HEK293 (cell line): ENCODE data around the gene DSC1.

Source experiments
- PRDM6 ChIP-seq: fragments of 450-650 bp; formaldehyde crosslinking; IDR thresholded peaks from 2 replicates; pipeline ENCODE4 v1.5.1; 2017; ENCODE audit warnings: missing biosample characterization, missing genetic modification characterization
- WT1 ChIP-seq: fragments of 450-650 bp; formaldehyde crosslinking; IDR thresholded peaks from 2 replicates; pipeline ENCODE4 v1.5.1; 2016; ENCODE audit warnings: missing biosample characterization, missing genetic modification characterization
- ZBTB7A ChIP-seq: fragments of 450-650 bp; formaldehyde crosslinking; IDR thresholded peaks from 2 replicates; pipeline ENCODE4 v1.5.1; 2016; ENCODE audit warnings: low read depth, missing biosample characterization, missing genetic modification characterization
- ZNF274 ChIP-seq, 2 experiments: fragments of 200-500 bp in 1 of 2; fragments of 450-650 bp in 1 of 2; sonication (Bioruptor generic) in 1 of 2; formaldehyde crosslinking in 1 of 2; IDR thresholded peaks; 2 replicates each; pipeline versions ENCODE4 v1.5.1 to v1.6.1; 2014 to 2016; ENCODE audit warnings: borderline replicate concordance in 1 of 2, inconsistent platforms in 1 of 2, low read length in 1 of 2, missing biosample characterization in 1 of 2, missing genetic modification characterization in 1 of 2
- ZNF501 ChIP-seq: fragments of 450-650 bp; formaldehyde crosslinking; IDR thresholded peaks from 2 replicates; pipeline ENCODE4 v1.5.1; 2016; ENCODE audit warnings: missing biosample characterization, missing genetic modification characterization
- ZNF560 ChIP-seq: fragments of 450-650 bp; formaldehyde crosslinking; IDR thresholded peaks from 2 replicates; pipeline ENCODE4 v1.5.1; 2017; ENCODE audit warnings: missing biosample characterization, missing genetic modification characterization, borderline replicate concordance
- ZXDB ChIP-seq: fragments of 450-650 bp; formaldehyde crosslinking; IDR thresholded peaks from 2 replicates; pipeline ENCODE4 v1.5.1; 2016; ENCODE audit warnings: missing biosample characterization, missing genetic modification characterization
- TF ChIP-seq, protein P1 (sequence below): fragments of 450-650 bp; formaldehyde crosslinking; IDR thresholded peaks from 2 replicates; pipeline ENCODE4 v1.5.1; 2016; ENCODE audit warnings: missing biosample characterization, missing genetic modification characterization
- TF ChIP-seq, protein P2 (sequence below): fragments of 450-650 bp; formaldehyde crosslinking; IDR thresholded peaks from 2 replicates; pipeline ENCODE4 v1.5.1; 2016; ENCODE audit warnings: missing biosample characterization, missing genetic modification characterization
- TF ChIP-seq, protein P3 (sequence below): fragments of 450-650 bp; formaldehyde crosslinking; IDR thresholded peaks from 2 replicates; pipeline ENCODE4 v1.5.1; 2016; ENCODE audit warnings: missing biosample characterization, missing genetic modification characterization

DNA sequence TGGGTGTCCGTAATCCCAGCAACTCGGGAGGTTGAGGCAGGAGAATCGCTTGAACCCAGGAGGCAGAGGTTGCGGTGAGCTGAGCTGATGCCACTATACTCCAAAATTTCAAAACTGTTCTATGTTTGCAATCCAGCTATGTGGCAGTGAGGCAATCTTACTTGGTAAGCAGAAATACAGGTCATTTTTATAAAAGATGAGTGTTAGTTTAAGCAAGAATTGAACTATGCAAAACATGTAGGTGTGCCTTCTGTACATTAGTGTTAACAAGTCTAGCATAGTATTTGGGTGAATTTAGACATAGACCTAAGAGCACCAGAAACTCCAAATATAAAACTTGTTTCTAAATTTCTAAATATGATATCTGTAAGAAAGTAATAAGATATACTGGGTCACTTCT is 7.2 kb downstream of the DSC1 start:
- TF ChIP-seq, protein P1, sequence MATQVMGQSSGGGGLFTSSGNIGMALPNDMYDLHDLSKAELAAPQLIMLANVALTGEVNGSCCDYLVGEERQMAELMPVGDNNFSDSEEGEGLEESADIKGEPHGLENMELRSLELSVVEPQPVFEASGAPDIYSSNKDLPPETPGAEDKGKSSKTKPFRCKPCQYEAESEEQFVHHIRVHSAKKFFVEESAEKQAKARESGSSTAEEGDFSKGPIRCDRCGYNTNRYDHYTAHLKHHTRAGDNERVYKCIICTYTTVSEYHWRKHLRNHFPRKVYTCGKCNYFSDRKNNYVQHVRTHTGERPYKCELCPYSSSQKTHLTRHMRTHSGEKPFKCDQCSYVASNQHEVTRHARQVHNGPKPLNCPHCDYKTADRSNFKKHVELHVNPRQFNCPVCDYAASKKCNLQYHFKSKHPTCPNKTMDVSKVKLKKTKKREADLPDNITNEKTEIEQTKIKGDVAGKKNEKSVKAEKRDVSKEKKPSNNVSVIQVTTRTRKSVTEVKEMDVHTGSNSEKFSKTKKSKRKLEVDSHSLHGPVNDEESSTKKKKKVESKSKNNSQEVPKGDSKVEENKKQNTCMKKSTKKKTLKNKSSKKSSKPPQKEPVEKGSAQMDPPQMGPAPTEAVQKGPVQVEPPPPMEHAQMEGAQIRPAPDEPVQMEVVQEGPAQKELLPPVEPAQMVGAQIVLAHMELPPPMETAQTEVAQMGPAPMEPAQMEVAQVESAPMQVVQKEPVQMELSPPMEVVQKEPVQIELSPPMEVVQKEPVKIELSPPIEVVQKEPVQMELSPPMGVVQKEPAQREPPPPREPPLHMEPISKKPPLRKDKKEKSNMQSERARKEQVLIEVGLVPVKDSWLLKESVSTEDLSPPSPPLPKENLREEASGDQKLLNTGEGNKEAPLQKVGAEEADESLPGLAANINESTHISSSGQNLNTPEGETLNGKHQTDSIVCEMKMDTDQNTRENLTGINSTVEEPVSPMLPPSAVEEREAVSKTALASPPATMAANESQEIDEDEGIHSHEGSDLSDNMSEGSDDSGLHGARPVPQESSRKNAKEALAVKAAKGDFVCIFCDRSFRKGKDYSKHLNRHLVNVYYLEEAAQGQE (tag by site-specific recombination), result no peak
- TF ChIP-seq, protein P2, sequence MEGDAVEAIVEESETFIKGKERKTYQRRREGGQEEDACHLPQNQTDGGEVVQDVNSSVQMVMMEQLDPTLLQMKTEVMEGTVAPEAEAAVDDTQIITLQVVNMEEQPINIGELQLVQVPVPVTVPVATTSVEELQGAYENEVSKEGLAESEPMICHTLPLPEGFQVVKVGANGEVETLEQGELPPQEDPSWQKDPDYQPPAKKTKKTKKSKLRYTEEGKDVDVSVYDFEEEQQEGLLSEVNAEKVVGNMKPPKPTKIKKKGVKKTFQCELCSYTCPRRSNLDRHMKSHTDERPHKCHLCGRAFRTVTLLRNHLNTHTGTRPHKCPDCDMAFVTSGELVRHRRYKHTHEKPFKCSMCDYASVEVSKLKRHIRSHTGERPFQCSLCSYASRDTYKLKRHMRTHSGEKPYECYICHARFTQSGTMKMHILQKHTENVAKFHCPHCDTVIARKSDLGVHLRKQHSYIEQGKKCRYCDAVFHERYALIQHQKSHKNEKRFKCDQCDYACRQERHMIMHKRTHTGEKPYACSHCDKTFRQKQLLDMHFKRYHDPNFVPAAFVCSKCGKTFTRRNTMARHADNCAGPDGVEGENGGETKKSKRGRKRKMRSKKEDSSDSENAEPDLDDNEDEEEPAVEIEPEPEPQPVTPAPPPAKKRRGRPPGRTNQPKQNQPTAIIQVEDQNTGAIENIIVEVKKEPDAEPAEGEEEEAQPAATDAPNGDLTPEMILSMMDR (tag by site-specific recombination), result no peak
- TF ChIP-seq PRDM6 (tag by site-specific recombination) (no peak), ZXDB (tag by site-specific recombination) (no peak), ZNF560 (no peak), ZBTB7A (tag by site-specific recombination) (no peak), ZNF501 (tag by site-specific recombination) (no peak), WT1 (tag by site-specific recombination) (no peak), ZNF274 (IDR thresholded peaks at IDR 0.05; ENCODE audit: low read length) (no peak), ZNF274 (tag by site-specific recombination; IDR thresholded peaks at IDR 0.05; ENCODE audit: borderline replicate concordance) (no peak)
- TF ChIP-seq, protein P3, sequence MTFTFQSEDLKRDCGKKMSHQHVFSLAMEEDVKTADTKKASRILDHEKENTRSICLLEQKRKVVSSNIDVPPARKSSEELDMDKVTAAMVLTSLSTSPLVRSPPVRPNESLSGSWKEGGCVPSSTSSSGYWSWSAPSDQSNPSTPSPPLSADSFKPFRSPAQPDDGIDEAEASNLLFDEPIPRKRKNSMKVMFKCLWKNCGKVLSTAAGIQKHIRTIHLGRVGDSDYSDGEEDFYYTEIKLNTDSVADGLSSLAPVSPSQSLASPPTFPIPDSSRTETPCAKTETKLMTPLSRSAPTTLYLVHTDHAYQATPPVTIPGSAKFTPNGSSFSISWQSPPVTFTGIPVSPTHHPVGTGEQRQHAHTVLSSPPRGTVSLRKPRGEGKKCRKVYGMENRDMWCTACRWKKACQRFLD, result no peak
